ENCODE measurements around the gene DOCK1. TPM values are rescaled to one million over a fixed set of nuclear protein-coding genes. Genes with fewer than 3 reads are reported as not detected.

Gene DOCK1
- total and polyA plus RNA-seq, 2 donors (not counting 1 experiment from before 2014, with no cell fraction given): 20.5 to 91.0 TPM

GRCh38 chr10:127168261-127168660, 263.0 kb downstream of the DOCK1 start:
- H3K79me2 ChIP-seq (ENCODE audit: control insufficient read depth, insufficient read depth, low read length): no peaks in the 10 kb centered on the region
- no peaks in the 10 kb centered on the region for H3K27me3 ChIP-seq (ENCODE audit: control insufficient read depth, insufficient read depth, low read length)
- no peaks in the 10 kb centered on the region for H3K4me1 ChIP-seq (ENCODE audit: control insufficient read depth, extremely low read depth, insufficient read depth, low read length)
- H3K9me3 ChIP-seq (ENCODE audit: control insufficient read depth, insufficient read depth, low read depth, low read length): no peaks in the 10 kb centered on the region
- no peak overlapping the region for H3K9ac ChIP-seq (ENCODE audit: insufficient read depth, low read length)
- no peak overlapping the region for H3K4me3 ChIP-seq (replicated peaks in 1 of 4; ENCODE audit: control extremely low read depth in 1 of 4, insufficient read depth in 1 of 4, low read depth in 3 of 4, low read length in 4 of 4)
- TF ChIP-seq, protein P1, sequence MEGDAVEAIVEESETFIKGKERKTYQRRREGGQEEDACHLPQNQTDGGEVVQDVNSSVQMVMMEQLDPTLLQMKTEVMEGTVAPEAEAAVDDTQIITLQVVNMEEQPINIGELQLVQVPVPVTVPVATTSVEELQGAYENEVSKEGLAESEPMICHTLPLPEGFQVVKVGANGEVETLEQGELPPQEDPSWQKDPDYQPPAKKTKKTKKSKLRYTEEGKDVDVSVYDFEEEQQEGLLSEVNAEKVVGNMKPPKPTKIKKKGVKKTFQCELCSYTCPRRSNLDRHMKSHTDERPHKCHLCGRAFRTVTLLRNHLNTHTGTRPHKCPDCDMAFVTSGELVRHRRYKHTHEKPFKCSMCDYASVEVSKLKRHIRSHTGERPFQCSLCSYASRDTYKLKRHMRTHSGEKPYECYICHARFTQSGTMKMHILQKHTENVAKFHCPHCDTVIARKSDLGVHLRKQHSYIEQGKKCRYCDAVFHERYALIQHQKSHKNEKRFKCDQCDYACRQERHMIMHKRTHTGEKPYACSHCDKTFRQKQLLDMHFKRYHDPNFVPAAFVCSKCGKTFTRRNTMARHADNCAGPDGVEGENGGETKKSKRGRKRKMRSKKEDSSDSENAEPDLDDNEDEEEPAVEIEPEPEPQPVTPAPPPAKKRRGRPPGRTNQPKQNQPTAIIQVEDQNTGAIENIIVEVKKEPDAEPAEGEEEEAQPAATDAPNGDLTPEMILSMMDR (conservative IDR thresholded peaks at IDR 0.05 in 1 of 2, IDR thresholded peaks at IDR 0.05 in 1 of 2; ENCODE audit: low read depth in 1 of 2, low read length in 2 of 2): no peak
- no peak for TF ChIP-seq EZH2 (IDR thresholded peaks at IDR 0.05; ENCODE audit: low read length, missing control alignments)
- H3K27ac ChIP-seq (ENCODE audit: insufficient read depth, low read length): no peak overlapping the region
- H3K4me2 ChIP-seq (ENCODE audit: extremely low read depth, insufficient read depth, low read length): no peak overlapping the region
- no peaks in the 10 kb centered on the region for H4K20me1 ChIP-seq (ENCODE audit: control insufficient read depth, extremely low read depth, insufficient read depth, low read length)
- no peak overlapping the region for H2AFZ ChIP-seq (ENCODE audit: low read length)
- H3K36me3 ChIP-seq (ENCODE audit: control insufficient read depth, insufficient read depth, low read length): no peaks in the 10 kb centered on the region
- no peak for DNase-seq (ENCODE audit: low read depth in 2 of 2)

- DNase-seq (ENCODE audit: low read depth in 2 of 2): no peak
- H3K79me2 ChIP-seq (ENCODE audit: control insufficient read depth, insufficient read depth, low read length): no peaks in the 10 kb centered on the region
- no peak overlapping the region for H3K4me2 ChIP-seq (ENCODE audit: extremely low read depth, insufficient read depth, low read length)
- no peaks in the 10 kb centered on the region for H4K20me1 ChIP-seq (ENCODE audit: control insufficient read depth, extremely low read depth, insufficient read depth, low read length)
- H3K4me1 ChIP-seq (ENCODE audit: control insufficient read depth, extremely low read depth, insufficient read depth, low read length): no peaks in the 10 kb centered on the region
- no peak overlapping the region for H3K27ac ChIP-seq (ENCODE audit: insufficient read depth, low read length)
- no peaks in the 10 kb centered on the region for H3K27me3 ChIP-seq (ENCODE audit: control insufficient read depth, insufficient read depth, low read length)
- no peak overlapping the region for H3K9ac ChIP-seq (ENCODE audit: insufficient read depth, low read length)
- no peak overlapping the region for H3K4me3 ChIP-seq (replicated peaks in 1 of 4; ENCODE audit: control extremely low read depth in 1 of 4, insufficient read depth in 1 of 4, low read depth in 3 of 4, low read length in 4 of 4)
- no peaks in the 10 kb centered on the region for H3K9me3 ChIP-seq (ENCODE audit: control insufficient read depth, insufficient read depth, low read depth, low read length)
- no peaks in the 10 kb centered on the region for H3K36me3 ChIP-seq (ENCODE audit: control insufficient read depth, insufficient read depth, low read length)
- TF ChIP-seq, protein P1 (conservative IDR thresholded peaks at IDR 0.05 in 1 of 2, IDR thresholded peaks at IDR 0.05 in 1 of 2; ENCODE audit: low read depth in 1 of 2, low read length in 2 of 2): no peak
- TF ChIP-seq EZH2 (IDR thresholded peaks at IDR 0.05; ENCODE audit: low read length, missing control alignments): no peak
- no peak overlapping the region for H2AFZ ChIP-seq (ENCODE audit: low read length)
These were observed 269.6 kb downstream of the DOCK1 start for GRCh38 chr10:127174866-127175265.

DNA sequence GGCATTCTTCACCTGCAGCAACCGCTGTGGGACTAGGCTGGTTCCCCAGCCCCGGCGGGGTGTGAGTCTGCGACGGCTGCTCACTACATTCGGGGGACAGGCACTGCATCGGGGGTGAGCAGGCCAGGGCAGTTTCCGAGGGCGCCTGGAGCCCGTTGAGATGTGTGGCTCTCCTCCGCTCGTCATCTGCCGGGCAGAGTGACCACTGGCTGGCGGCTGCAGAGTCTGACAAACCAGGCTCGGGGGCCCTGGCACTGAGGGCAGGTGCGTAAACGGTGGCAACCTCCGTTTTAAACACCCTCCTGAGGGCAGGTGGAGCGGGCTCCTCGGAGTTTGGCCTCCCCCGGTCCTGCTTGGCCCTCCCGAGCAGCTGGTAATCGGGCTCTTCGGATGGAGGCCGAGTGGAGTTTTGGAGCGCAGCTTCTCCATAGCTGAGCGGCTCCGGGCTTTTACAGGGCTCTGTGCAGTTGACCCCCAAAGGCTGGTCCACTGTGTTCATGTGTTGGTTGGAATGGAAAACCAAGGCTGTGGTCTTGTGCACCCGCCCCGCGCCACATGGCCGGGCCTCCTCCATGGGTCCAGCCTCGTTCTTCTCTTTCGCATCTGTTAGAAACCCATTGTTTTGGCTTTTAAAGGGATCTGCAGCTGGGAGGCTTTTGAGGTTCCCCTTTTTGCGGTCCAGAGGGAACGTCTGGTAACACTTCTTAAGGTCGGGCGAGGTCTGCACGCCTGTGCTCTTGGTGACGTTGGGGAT, 270.3 kb downstream of the DOCK1 start:
- Histone ChIP-seq H3K4me1 (ENCODE audit: control insufficient read depth, extremely low read depth, insufficient read depth, low read length) (no peaks in the 10 kb centered on the region), H2AFZ (ENCODE audit: low read length) (no peak overlapping the region), H4K20me1 (ENCODE audit: control insufficient read depth, extremely low read depth, insufficient read depth, low read length) (no peaks in the 10 kb centered on the region), H3K27ac (ENCODE audit: insufficient read depth, low read length) (no peak overlapping the region), H3K9me3 (ENCODE audit: control insufficient read depth, insufficient read depth, low read depth, low read length) (no peaks in the 10 kb centered on the region), H3K9ac (ENCODE audit: insufficient read depth, low read length) (no peak overlapping the region), H3K79me2 (ENCODE audit: control insufficient read depth, insufficient read depth, low read length) (no peaks in the 10 kb centered on the region), H3K4me3 (replicated peaks in 1 of 4; ENCODE audit: control extremely low read depth in 1 of 4, insufficient read depth in 1 of 4, low read depth in 3 of 4, low read length in 4 of 4) (no peak overlapping the region), H3K27me3 (ENCODE audit: control insufficient read depth, insufficient read depth, low read length) (no peaks in the 10 kb centered on the region), H3K36me3 (ENCODE audit: control insufficient read depth, insufficient read depth, low read length) (no peaks in the 10 kb centered on the region), H3K4me2 (ENCODE audit: extremely low read depth, insufficient read depth, low read length) (no peak overlapping the region)
- TF ChIP-seq, protein P1 (conservative IDR thresholded peaks at IDR 0.05 in 1 of 2, IDR thresholded peaks at IDR 0.05 in 1 of 2; ENCODE audit: low read depth in 1 of 2, low read length in 2 of 2): no peak
- no peak for TF ChIP-seq EZH2 (IDR thresholded peaks at IDR 0.05; ENCODE audit: low read length, missing control alignments)
- DNase-seq (ENCODE audit: low read depth in 2 of 2): no peak

Data from fibroblast of lung (primary cell).